A673 (cell line): ENCODE results near the gene VAC14. TPM values are rescaled to one million over a fixed set of nuclear protein-coding genes. Genes with fewer than 3 reads are reported as not detected.
A peak's percentile ranks its signal among the peaks of the same experiment; 100 is the strongest.

ENCODE experiments used
- BruUV-seq: library from RNA; stranded (reverse); fragments of 400-500 nt; replicated peaks from 2 replicates; lab custom pipeline; 2021; lab: Mats Ljungman, UMichigan
- CTCF ChIA-PET: fragments of 300-600 bp; sonication (Branson Sonifier 250); formaldehyde crosslinking; loops from one replicate; lab custom pipeline; 2022; ENCODE audit warnings: antibody characterized with exemption; lab: Charles Lee
- POLR2A ChIA-PET: fragments of 300-600 bp; sonication (Branson Sonifier 250); formaldehyde crosslinking; loops from one replicate; lab custom pipeline; 2022; ENCODE audit warnings: antibody characterized with exemption; ENCODE audit not compliant: low non-redundant PET; lab: Charles Lee
- DNase-seq: peaks from one replicate; pipeline ENCODE4 v3.0.0-alpha.2; 2015; ENCODE audit warnings: low spot score
- H3K27ac ChIP-seq: fragments of 200-600 bp; sonication (generic); 2 replicates; pipeline ENCODE4 v1.5.1; 2016; ENCODE audit warnings: mixed run types, low read depth, mild to moderate bottlenecking, mixed read lengths, antibody characterized with exemption, low read length; ENCODE audit not compliant: poor library complexity, severe bottlenecking
- H3K27me3 ChIP-seq: fragments of 200-600 bp; sonication (generic); replicated peaks from 2 replicates; pipeline ENCODE4 v1.6.1; 2017; ENCODE audit warnings: mixed run types, low read depth, mild to moderate bottlenecking, mixed read lengths, antibody characterized with exemption, low read length; ENCODE audit not compliant: insufficient read depth, poor library complexity
- H3K36me3 ChIP-seq: fragments of 200-600 bp; sonication (generic); 2 replicates; pipeline ENCODE4 v1.6.1; 2016; ENCODE audit warnings: mixed run types, mild to moderate bottlenecking, mixed read lengths, antibody characterized with exemption, low read length; ENCODE audit not compliant: insufficient read depth, poor library complexity, severe bottlenecking
- H3K4me1 ChIP-seq: fragments of 200-600 bp; sonication (generic); 2 replicates; pipeline ENCODE4 v1.6.1; 2017; ENCODE audit warnings: mixed run types, mild to moderate bottlenecking, mixed read lengths, antibody characterized with exemption, low read length; ENCODE audit not compliant: insufficient read depth, poor library complexity, severe bottlenecking
- H3K4me3 ChIP-seq: fragments of 200-600 bp; sonication (generic); 2 replicates; pipeline ENCODE4 v1.5.1; 2016; ENCODE audit warnings: low read depth, mixed run types, mild to moderate bottlenecking, mixed read lengths, low read length; ENCODE audit not compliant: poor library complexity, severe bottlenecking
- H3K9me3 ChIP-seq: fragments of 200-600 bp; sonication (generic); 2 replicates; pipeline ENCODE4 v1.6.1; 2016; ENCODE audit warnings: mixed run types, low read depth, mild to moderate bottlenecking, mixed read lengths, antibody characterized with exemption, low read length; ENCODE audit not compliant: poor library complexity, severe bottlenecking
- CTCF ChIP-seq: fragments of 300-800, 200-600 bp; sonication (generic); conservative IDR thresholded peaks from 2 replicates; pipeline ENCODE4 v1.5.1; 2017; ENCODE audit warnings: low read depth, mild to moderate bottlenecking, antibody characterized with exemption, low read length, moderate library complexity, mixed read lengths
- EZH2 ChIP-seq: fragments of 200-600 bp; sonication (generic); IDR thresholded peaks from 2 replicates; pipeline ENCODE4 v1.6.1; 2017; ENCODE audit warnings: borderline replicate concordance, low read depth, mild to moderate bottlenecking, mixed read lengths, antibody characterized with exemption, low read length; ENCODE audit not compliant: poor library complexity, severe bottlenecking
- intact Hi-C: fragments of 100-400 bp; cut with micrococcal nuclease; formaldehyde crosslinking; loops from one replicate; pipeline ENCODE4 v1.10.0; 2022; ENCODE audit not compliant: unreplicated experiment
- total RNA-seq: library from RNA; stranded (reverse); gene quantifications from 2 replicates; pipeline ENCODE4 v1.2.3, GENCODE V29; 2021

The VAC14 gene
- total RNA-seq, 1 experiment from 2014 or later: 46.6 TPM

GRCh38 chr16:70715860-70716357 lies 85.0 kb downstream of the VAC14 start:
- Histone ChIP-seq H3K36me3 (no peaks in the 10 kb centered on the region), H3K27me3 (no peaks in the 10 kb centered on the region), H3K4me1 (peaks cover 16% of the 10 kb centered on the region), H3K4me3 (no peak overlapping the region), H3K9me3 (no peaks in the 10 kb centered on the region), H3K27ac (no peak overlapping the region)
- CTCF ChIA-PET: no interaction called here
- TF ChIP-seq CTCF (no peak), EZH2 (no peak)
- POLR2A ChIA-PET: no interaction called here
- peak; percentile 29 for DNase-seq
- no TSS peak for BruUV-seq
- intact Hi-C loops: no loop called here

GRCh38 chr16:70715055-70715858 lies 85.7 kb downstream of the VAC14 start:
- POLR2A ChIA-PET: no interaction called here
- no peak for TF ChIP-seq CTCF
- TF ChIP-seq EZH2: no peak
- intact Hi-C loops: no loop called here
- peaks cover 16% of the 10 kb centered on the region for H3K4me1 ChIP-seq
- peak; percentile 53 for DNase-seq
- CTCF ChIA-PET: no interaction called here
- no TSS peak for BruUV-seq
- no peak overlapping the region for H3K27ac ChIP-seq
- no peaks in the 10 kb centered on the region for H3K36me3 ChIP-seq
- H3K9me3 ChIP-seq: no peaks in the 10 kb centered on the region
- no peak overlapping the region for H3K4me3 ChIP-seq
- H3K27me3 ChIP-seq: no peaks in the 10 kb centered on the region

- BruUV-seq: no TSS peak
- no peak for DNase-seq
- intact Hi-C loops: no loop called here
- CTCF ChIA-PET: no interaction called here
- POLR2A ChIA-PET: no interaction called here
- no peak overlapping the region for H3K4me3 ChIP-seq
- no peak overlapping the region for H3K27ac ChIP-seq
- no peaks in the 10 kb centered on the region for H3K36me3 ChIP-seq
- H3K4me1 ChIP-seq: peaks cover 16% of the 10 kb centered on the region
- no peaks in the 10 kb centered on the region for H3K27me3 ChIP-seq
- TF ChIP-seq EZH2 (no peak), CTCF (no peak)
- no peaks in the 10 kb centered on the region for H3K9me3 ChIP-seq
Observed at GRCh38 chr16:70714581-70715054, 86.3 kb downstream of the VAC14 start.
